A549 treated with RU486 at 1 μM for 4 hours (cell line): ENCODE measurements around the gene OR4X2. TPM values are rescaled to one million over a fixed set of nuclear protein-coding genes. Genes with fewer than 3 reads are reported as not detected.

Experiments used
- total RNA-seq: library from RNA; stranded (reverse); fragments of 200-300 nt; extraction: Qiagen RNA extraction; gene quantifications from 5 replicates; pipeline ENCODE4 v1.2.3, GENCODE V29; 2022; ENCODE audit warnings: low read depth

OR4X2 gene, protein sequence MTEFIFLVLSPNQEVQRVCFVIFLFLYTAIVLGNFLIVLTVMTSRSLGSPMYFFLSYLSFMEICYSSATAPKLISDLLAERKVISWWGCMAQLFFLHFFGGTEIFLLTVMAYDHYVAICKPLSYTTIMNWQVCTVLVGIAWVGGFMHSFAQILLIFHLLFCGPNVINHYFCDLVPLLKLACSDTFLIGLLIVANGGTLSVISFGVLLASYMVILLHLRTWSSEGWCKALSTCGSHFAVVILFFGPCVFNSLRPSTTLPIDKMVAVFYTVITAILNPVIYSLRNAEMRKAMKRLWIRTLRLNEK
- total RNA-seq, result not detected in 5 replicates

DNA sequence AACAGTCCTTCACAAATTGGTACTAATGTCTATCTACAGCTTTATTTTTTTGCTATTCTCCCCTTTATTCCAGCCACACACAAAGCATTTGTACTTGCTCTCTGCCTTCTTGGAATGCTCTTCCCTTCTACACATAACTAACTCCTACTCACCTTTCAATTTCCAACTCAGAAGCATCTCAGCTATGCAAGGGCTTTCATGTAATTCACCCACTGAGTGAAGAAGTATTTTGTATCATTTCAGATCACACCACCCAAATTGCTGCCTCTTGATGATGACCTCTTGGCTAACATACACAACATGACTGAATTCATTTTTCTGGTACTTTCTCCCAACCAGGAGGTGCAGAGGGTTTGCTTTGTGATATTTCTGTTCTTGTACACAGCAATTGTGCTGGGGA is at the start of gene OR4X2:
OR4X2 (plus strand) TSS at position 301 of the 400 bp plus-strand sequence; CDS start at position 301, 0 bp downstream.

DNA sequence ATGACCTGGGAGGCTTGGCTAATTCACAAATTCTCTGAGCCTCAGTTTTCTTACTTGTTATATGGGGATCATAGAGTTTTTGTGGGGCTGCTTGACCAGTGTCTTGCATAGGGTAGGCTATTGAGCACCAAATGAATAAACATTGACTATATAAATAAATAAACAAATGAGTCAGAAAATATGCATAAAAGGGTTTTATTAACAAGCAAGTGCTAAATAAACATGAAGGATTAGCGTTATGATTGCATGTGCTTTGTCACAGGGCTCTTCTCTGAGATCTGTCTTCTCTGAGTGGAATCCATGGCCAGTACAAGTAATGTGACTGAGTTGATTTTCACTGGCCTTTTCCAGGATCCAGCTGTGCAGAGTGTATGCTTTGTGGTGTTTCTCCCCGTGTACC is 28.4 kb upstream of the OR4X2 start, which contains the start of gene OR4B1:
OR4B1 (plus strand) TSS at position 301 of the 400 bp plus-strand sequence; CDS start at position 301, 0 bp downstream.

DNA sequence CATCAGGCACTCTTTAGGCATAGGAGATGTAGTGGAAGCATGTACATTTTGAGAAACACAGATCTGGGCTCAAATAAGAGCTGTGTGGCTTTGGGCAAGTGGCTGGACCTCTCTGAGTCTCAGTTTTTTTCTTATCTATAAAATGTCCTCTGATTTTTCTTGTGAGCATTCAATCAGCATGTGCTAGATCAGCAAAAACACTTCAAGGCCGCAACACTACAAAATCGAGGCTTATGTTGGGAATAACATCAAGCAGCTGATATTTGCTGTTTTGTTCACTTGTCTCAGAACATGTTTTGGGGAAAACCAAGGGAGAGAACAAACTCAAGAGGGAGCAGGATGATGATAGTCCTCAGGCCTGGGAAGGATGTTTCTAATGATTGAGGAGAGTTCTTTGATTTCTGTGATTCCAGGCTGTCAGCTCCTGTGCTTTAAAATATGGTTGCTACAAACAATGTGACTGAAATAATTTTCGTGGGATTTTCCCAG is 18.6 kb downstream of the OR4X2 start, which contains the start of gene OR4X1:
OR4X1 (plus strand) TSS at position 439 of the 489 bp plus-strand sequence; CDS start at position 439, 0 bp downstream.

Other genes starting within 250 kb of the OR4X2 start
- not detected in 5 replicates for gene OR4B1, start 28.3 kb upstream of the OR4X2 start, total RNA-seq
- gene OR4X1, start 18.8 kb downstream of the OR4X2 start, total RNA-seq, result not detected in 5 replicates
- not detected in 5 replicates for gene OR4S1, start 61.1 kb downstream of the OR4X2 start, total RNA-seq
- not detected in 5 replicates for gene OR4C3, start 79.8 kb downstream of the OR4X2 start, total RNA-seq
- gene OR4C5, start 121.4 kb downstream of the OR4X2 start, total RNA-seq, result not detected in 5 replicates
- gene OR4A47, start 243.7 kb downstream of the OR4X2 start, total RNA-seq, result not detected in 5 replicates